Endodermal cell (in vitro differentiated cells): Measurements from ENCODE around the gene SMIM3. TPM values are rescaled to one million over a fixed set of nuclear protein-coding genes. Genes with fewer than 3 reads are reported as not detected.

Source experiments
- DNase-seq: peaks from one replicate; pipeline ENCODE4 v3.0.0-alpha.2; 2017
- H3K27ac ChIP-seq: 2 replicates; pipeline ENCODE4 v1.5.1; 2013; ENCODE audit warnings: mild to moderate bottlenecking, low read depth, low read length, moderate library complexity
- H3K27me3 ChIP-seq: 2 replicates; pipeline ENCODE4 v1.6.1; 2013; ENCODE audit warnings: mild to moderate bottlenecking, low read length, moderate library complexity; ENCODE audit not compliant: insufficient read depth, control insufficient read depth, poor library complexity, severe bottlenecking
- H3K36me3 ChIP-seq: 2 replicates; pipeline ENCODE4 v1.7.0; 2013; ENCODE audit warnings: mild to moderate bottlenecking, low read length, moderate library complexity; ENCODE audit not compliant: control insufficient read depth, insufficient read depth
- H3K4me1 ChIP-seq: one replicate; pipeline ENCODE4 v1.7.0; 2013; ENCODE audit warnings: low read length; ENCODE audit not compliant: control insufficient read depth, insufficient read depth
- H3K4me3 ChIP-seq: 2 replicates; pipeline ENCODE4 v1.5.1; 2013; ENCODE audit warnings: mild to moderate bottlenecking, low read length, moderate library complexity
- H3K9ac ChIP-seq: 2 replicates; pipeline ENCODE4 v1.6.1; 2013; ENCODE audit warnings: mild to moderate bottlenecking, low read length, moderate library complexity; ENCODE audit not compliant: poor library complexity, severe bottlenecking; ENCODE audit errors: extremely low read depth
- H3K9me3 ChIP-seq: 2 replicates; pipeline ENCODE4 v1.6.1; 2013; ENCODE audit warnings: mild to moderate bottlenecking, low read length, moderate library complexity; ENCODE audit not compliant: control insufficient read depth
- H3K27ac Mint-ChIP-seq: 2 replicates; pipeline ENCODE4 v1.8.0; 2020; ENCODE audit warnings: mixed read lengths
- H3K27me3 Mint-ChIP-seq: 2 replicates; pipeline ENCODE4 v1.8.0; 2021; ENCODE audit warnings: mild to moderate bottlenecking, mixed read lengths; ENCODE audit not compliant: insufficient read depth
- H3K36me3 Mint-ChIP-seq: 2 replicates; pipeline ENCODE4 v1.8.0; 2020; ENCODE audit warnings: low read depth, mixed read lengths
- H3K4me1 Mint-ChIP-seq: 2 replicates; pipeline ENCODE4 v1.8.0; 2020; ENCODE audit warnings: mixed read lengths
- H3K4me3 Mint-ChIP-seq: 2 replicates; pipeline ENCODE4 v1.8.0; 2020; ENCODE audit warnings: mild to moderate bottlenecking, moderate library complexity, mixed read lengths
- H3K9me3 Mint-ChIP-seq: 2 replicates; pipeline ENCODE4 v1.8.0; 2020; ENCODE audit warnings: mild to moderate bottlenecking, mixed read lengths
- WGBS, 2 experiments: methylation state at CpG; one replicate each; pipeline versions ENCODE4 v1.1.5 to v1.1.7; 2013; ENCODE audit warnings: missing lambda C conversion rate in 2 of 2, mixed read lengths in 1 of 2; ENCODE audit not compliant: insufficient coverage in 1 of 2, insufficient read length in 1 of 2; 5-methylcytosine and 5-hydroxymethylcytosine counted together
- total RNA-seq, 2 donors: library from RNA; stranded (reverse); fragmentation: NEBNext Ultra II Directional in 1 of 2; extraction: Animal tissue kit (Norgen Biotek cat#: 25700) in 1 of 2; gene quantifications; 2 replicates in 1 of 2; 3 replicates in 1 of 2; pipeline ENCODE4 v1.2.1, GENCODE V29; 2021
- TF ChIP-seq, protein P1 (sequence below): fragments of 200-600 bp; sonication (generic); conservative IDR thresholded peaks from 2 replicates; pipeline ENCODE4 v1.5.0; 2021; ENCODE audit warnings: antibody characterized with exemption, mild to moderate bottlenecking

Gene SMIM3
- total RNA-seq, 2 donors from 2014 or later, result 6.3 to 9.0 TPM

DNA sequence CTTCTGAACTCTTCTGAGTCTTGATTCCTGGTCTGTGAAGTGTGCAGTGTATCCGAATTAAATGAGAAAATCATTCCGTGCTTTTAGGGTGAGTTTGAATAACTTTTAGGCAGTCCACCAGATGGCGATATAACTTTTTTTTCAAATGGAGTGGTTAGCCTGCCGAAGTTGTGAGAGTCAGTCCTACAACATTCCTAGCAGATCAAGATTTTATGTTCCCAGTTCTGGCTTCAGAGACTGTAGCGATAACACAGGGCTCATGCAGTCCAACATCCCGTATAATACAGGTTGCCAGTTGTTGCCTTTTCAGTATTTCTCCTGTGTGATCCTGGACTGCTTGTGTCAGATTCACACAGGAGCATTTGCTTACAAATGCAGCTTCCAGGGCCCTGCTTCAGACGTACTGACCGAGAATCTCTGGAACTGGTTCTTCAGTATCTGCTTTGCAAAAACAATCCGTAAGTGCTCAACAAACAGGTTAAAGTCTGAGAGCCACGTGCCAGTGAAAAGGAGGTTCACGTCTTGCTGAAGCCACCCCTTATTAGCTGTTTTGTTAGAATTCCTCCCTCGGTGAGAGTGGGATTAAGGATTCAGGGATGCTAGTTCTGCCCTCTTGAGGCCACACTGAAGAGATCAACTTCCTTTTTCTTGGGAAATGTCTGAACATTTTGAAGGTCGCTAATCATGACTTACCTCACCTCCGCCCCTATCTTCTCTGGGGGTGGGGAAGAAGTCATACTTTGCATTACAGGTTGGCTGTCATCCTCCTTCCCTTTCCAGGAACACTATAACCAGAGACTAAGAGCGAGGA, 22.8 kb downstream of the SMIM3 start:
- Histone ChIP-seq H3K27ac (no peak overlapping the region), H3K4me1 (no peaks in the 10 kb centered on the region), H3K4me3 (peak overlapping the region; percentile 63), H3K27me3 (no peaks in the 10 kb centered on the region), H3K9ac (peak overlapping the region; percentile 36), H3K9me3 (peaks cover 22% of the 10 kb centered on the region), H3K36me3 (no peaks in the 10 kb centered on the region)
- WGBS, 2 experiments, result 17 to 25% methylated on average over 11 to 15 of the region's 15 CpGs
- Mint-ChIP-seq H3K4me3 (peak overlapping the region; percentile 55), H3K27ac (peak overlapping the region; percentile 88), H3K27me3 (peaks cover 18% of the 10 kb centered on the region), H3K36me3 (no peaks in the 10 kb centered on the region), H3K9me3 (peaks cover 6% of the 10 kb centered on the region), H3K4me1 (peaks cover 2% of the 10 kb centered on the region)
- TF ChIP-seq, protein P1, sequence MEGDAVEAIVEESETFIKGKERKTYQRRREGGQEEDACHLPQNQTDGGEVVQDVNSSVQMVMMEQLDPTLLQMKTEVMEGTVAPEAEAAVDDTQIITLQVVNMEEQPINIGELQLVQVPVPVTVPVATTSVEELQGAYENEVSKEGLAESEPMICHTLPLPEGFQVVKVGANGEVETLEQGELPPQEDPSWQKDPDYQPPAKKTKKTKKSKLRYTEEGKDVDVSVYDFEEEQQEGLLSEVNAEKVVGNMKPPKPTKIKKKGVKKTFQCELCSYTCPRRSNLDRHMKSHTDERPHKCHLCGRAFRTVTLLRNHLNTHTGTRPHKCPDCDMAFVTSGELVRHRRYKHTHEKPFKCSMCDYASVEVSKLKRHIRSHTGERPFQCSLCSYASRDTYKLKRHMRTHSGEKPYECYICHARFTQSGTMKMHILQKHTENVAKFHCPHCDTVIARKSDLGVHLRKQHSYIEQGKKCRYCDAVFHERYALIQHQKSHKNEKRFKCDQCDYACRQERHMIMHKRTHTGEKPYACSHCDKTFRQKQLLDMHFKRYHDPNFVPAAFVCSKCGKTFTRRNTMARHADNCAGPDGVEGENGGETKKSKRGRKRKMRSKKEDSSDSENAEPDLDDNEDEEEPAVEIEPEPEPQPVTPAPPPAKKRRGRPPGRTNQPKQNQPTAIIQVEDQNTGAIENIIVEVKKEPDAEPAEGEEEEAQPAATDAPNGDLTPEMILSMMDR, result peak; percentile 68
- DNase-seq, result peak; percentile 84

GRCh38 chr5:150804388-150804787, 25.8 kb downstream of the SMIM3 start:
- no peak overlapping the region for H3K4me3 ChIP-seq
- H3K9ac ChIP-seq, result no peak overlapping the region
- peaks cover 10% of the 10 kb centered on the region for H3K9me3 Mint-ChIP-seq
- no peaks in the 10 kb centered on the region for H3K36me3 ChIP-seq
- H3K27ac Mint-ChIP-seq, result no peak overlapping the region
- H3K27me3 Mint-ChIP-seq, result peaks cover 36% of the 10 kb centered on the region
- peaks cover 5% of the 10 kb centered on the region for H3K4me1 ChIP-seq
- no peaks in the 10 kb centered on the region for H3K27me3 ChIP-seq
- TF ChIP-seq, protein P1, result no peak
- peaks cover 18% of the 10 kb centered on the region for H3K4me1 Mint-ChIP-seq
- H3K4me3 Mint-ChIP-seq, result no peak overlapping the region
- no peak for DNase-seq
- H3K27ac ChIP-seq, result no peak overlapping the region
- H3K36me3 Mint-ChIP-seq, result no peaks in the 10 kb centered on the region
- WGBS, 2 experiments, result 92 to 96% methylated on average over 6 of the region's 6 CpGs
- peaks cover 27% of the 10 kb centered on the region for H3K9me3 ChIP-seq

DNA sequence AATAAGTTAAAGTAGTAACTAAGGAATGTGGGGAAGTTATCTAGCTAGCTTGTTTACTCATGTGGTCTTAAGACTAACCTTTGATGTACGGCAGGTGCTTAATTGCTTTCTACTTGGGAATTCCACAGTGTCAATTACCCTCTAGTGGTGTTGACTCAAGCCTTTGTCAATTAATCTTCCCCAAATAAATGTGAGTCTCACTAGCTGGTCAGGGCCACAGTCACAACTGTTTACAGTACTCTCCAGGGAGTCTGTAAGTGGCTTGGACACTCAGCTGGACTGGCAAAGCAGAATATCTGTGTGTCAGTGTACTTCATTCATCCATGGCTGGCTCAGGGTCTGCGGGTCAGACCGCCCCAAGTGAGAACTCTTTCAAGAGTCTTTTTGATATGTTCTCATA, 30.8 kb downstream of the SMIM3 start:
- Histone ChIP-seq H3K4me1 (peaks cover 5% of the 10 kb centered on the region), H3K4me3 (peak overlapping the region; percentile 64), H3K27me3 (no peaks in the 10 kb centered on the region), H3K27ac (no peak overlapping the region), H3K9ac (no peak overlapping the region), H3K9me3 (peaks cover 39% of the 10 kb centered on the region), H3K36me3 (no peaks in the 10 kb centered on the region)
- Mint-ChIP-seq H3K36me3 (no peaks in the 10 kb centered on the region), H3K27ac (no peak overlapping the region), H3K4me3 (no peak overlapping the region), H3K9me3 (peaks cover 24% of the 10 kb centered on the region), H3K27me3 (peaks cover 27% of the 10 kb centered on the region), H3K4me1 (peaks cover 16% of the 10 kb centered on the region)
- no peak for DNase-seq
- 51 to 69% methylated on average over 3 of the region's 3 CpGs for WGBS, 2 experiments
- TF ChIP-seq, protein P1, result no peak
